Upper lobe of left lung (tissue), 4 donors: ENCODE data around the gene FAM199X.

Experiments used
- POLR2AphosphoS5 ChIP-seq, 2 donors: sonication (generic); formaldehyde crosslinking; IDR thresholded peaks; one replicate each; pipeline ENCODE4 v1.5.1; 2017; ENCODE audit warnings: antibody characterized with exemption in 2 of 2
- TF ChIP-seq, protein P1 (sequence below), 6 experiments: fragments of 450-650 bp in 4 of 6; fragments of 200-600 bp in 2 of 6; sonication (generic) in 2 of 6; IDR thresholded peaks; one replicate each; pipeline ENCODE4 v1.5.1; 2016 to 2019; ENCODE audit warnings: antibody characterized with exemption in 6 of 6

GRCh38 chrX:104211187-104211586, 44.9 kb downstream of the FAM199X start:
- TF ChIP-seq, protein P1, sequence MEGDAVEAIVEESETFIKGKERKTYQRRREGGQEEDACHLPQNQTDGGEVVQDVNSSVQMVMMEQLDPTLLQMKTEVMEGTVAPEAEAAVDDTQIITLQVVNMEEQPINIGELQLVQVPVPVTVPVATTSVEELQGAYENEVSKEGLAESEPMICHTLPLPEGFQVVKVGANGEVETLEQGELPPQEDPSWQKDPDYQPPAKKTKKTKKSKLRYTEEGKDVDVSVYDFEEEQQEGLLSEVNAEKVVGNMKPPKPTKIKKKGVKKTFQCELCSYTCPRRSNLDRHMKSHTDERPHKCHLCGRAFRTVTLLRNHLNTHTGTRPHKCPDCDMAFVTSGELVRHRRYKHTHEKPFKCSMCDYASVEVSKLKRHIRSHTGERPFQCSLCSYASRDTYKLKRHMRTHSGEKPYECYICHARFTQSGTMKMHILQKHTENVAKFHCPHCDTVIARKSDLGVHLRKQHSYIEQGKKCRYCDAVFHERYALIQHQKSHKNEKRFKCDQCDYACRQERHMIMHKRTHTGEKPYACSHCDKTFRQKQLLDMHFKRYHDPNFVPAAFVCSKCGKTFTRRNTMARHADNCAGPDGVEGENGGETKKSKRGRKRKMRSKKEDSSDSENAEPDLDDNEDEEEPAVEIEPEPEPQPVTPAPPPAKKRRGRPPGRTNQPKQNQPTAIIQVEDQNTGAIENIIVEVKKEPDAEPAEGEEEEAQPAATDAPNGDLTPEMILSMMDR (IDR thresholded peaks at IDR 0.05): no peak
- TF ChIP-seq POLR2AphosphoS5 (IDR thresholded peaks at IDR 0.05): no peak
